Measurements from ENCODE around the gene ADGRD1. TPM values are rescaled to one million over a fixed set of nuclear protein-coding genes. Genes with fewer than 3 reads are reported as not detected.
"Not testable (repeated sequence)": the region's sequence is repeated elsewhere in the genome, so short reads cannot be mapped to it uniquely, and the experiment has no call there.

Gene ADGRD1
- total RNA-seq, 1 experiment from 2014 or later: 0.05 TPM

GRCh38 chr12:130933269-130933995 lies 20.3 kb upstream of the ADGRD1 start:
- DNase-seq (ENCODE audit: low read depth, low spot score): peak; percentile 63
- in situ Hi-C loops (cut with HindIII; ENCODE audit: low pct_unique_long_range_greater_than_20kb, low sequenced_read_pairs): no loop called here

GRCh38 chr12:130934753-130935152 lies 19.0 kb upstream of the ADGRD1 start:
- DNase-seq (ENCODE audit: low read depth, low spot score): no peak
- in situ Hi-C loops (cut with HindIII; ENCODE audit: low pct_unique_long_range_greater_than_20kb, low sequenced_read_pairs): no loop called here

- in situ Hi-C loops (cut with HindIII; ENCODE audit: low pct_unique_long_range_greater_than_20kb, low sequenced_read_pairs): no loop called here
- no peak for DNase-seq (ENCODE audit: low read depth, low spot score)
These were observed 17.1 kb upstream of the ADGRD1 start for GRCh38 chr12:130936561-130936960.

GRCh38 chr12:130937063-130937462 lies 16.6 kb upstream of the ADGRD1 start:
- in situ Hi-C loops (cut with HindIII; ENCODE audit: low pct_unique_long_range_greater_than_20kb, low sequenced_read_pairs): no loop called here

GRCh38 chr12:130937546-130937945 lies 16.2 kb upstream of the ADGRD1 start:
- DNase-seq (ENCODE audit: low read depth, low spot score); in situ Hi-C loops (cut with HindIII; ENCODE audit: low pct_unique_long_range_greater_than_20kb, low sequenced_read_pairs): not testable (repeated sequence)

More at GRCh38 chr12:130937063-130937462, 16.6 kb upstream of the ADGRD1 start:
- no peak for DNase-seq (ENCODE audit: low read depth, low spot score)

- in situ Hi-C loops (cut with HindIII; ENCODE audit: low pct_unique_long_range_greater_than_20kb, low sequenced_read_pairs): no loop called here
- DNase-seq (ENCODE audit: low read depth, low spot score): no peak
These were observed 15.5 kb upstream of the ADGRD1 start for GRCh38 chr12:130938186-130938585.

GRCh38 chr12:130944878-130945277 lies 8.8 kb upstream of the ADGRD1 start:
- in situ Hi-C loops (cut with HindIII; ENCODE audit: low pct_unique_long_range_greater_than_20kb, low sequenced_read_pairs): no loop called here
- DNase-seq (ENCODE audit: low read depth, low spot score): no peak

GRCh38 chr12:130945786-130946492 lies 7.8 kb upstream of the ADGRD1 start:
- in situ Hi-C loops (cut with HindIII; ENCODE audit: low pct_unique_long_range_greater_than_20kb, low sequenced_read_pairs): no loop called here
- DNase-seq (ENCODE audit: low read depth, low spot score): no peak

GRCh38 chr12:130947028-130947613 lies 6.6 kb upstream of the ADGRD1 start:
- in situ Hi-C loops (cut with HindIII; ENCODE audit: low pct_unique_long_range_greater_than_20kb, low sequenced_read_pairs): no loop called here
- peak; percentile 14 for DNase-seq (ENCODE audit: low read depth, low spot score)

- no peak for DNase-seq (ENCODE audit: low read depth, low spot score)
- in situ Hi-C loops (cut with HindIII; ENCODE audit: low pct_unique_long_range_greater_than_20kb, low sequenced_read_pairs): no loop called here
These were observed 5.6 kb upstream of the ADGRD1 start for GRCh38 chr12:130948136-130948535.

- in situ Hi-C loops (cut with HindIII; ENCODE audit: low pct_unique_long_range_greater_than_20kb, low sequenced_read_pairs): no loop called here
- no peak for DNase-seq (ENCODE audit: low read depth, low spot score)
These were observed 5.0 kb upstream of the ADGRD1 start for GRCh38 chr12:130948751-130949150.

- DNase-seq (ENCODE audit: low read depth, low spot score): no peak
- in situ Hi-C loops (cut with HindIII; ENCODE audit: low pct_unique_long_range_greater_than_20kb, low sequenced_read_pairs): no loop called here
These were observed 3.9 kb upstream of the ADGRD1 start for GRCh38 chr12:130949806-130950205.

GRCh38 chr12:130951636-130952035 lies 2.1 kb upstream of the ADGRD1 start:
- no peak for DNase-seq (ENCODE audit: low read depth, low spot score)
- in situ Hi-C loops (cut with HindIII; ENCODE audit: low pct_unique_long_range_greater_than_20kb, low sequenced_read_pairs): no loop called here

- no peak for DNase-seq (ENCODE audit: low read depth, low spot score)
- in situ Hi-C loops (cut with HindIII; ENCODE audit: low pct_unique_long_range_greater_than_20kb, low sequenced_read_pairs): no loop called here
These were observed 1.3 kb upstream of the ADGRD1 start for GRCh38 chr12:130952171-130952954.

GRCh38 chr12:130954544-130954831 lies 781 bp downstream of the ADGRD1 start:
- in situ Hi-C loops (cut with HindIII; ENCODE audit: low pct_unique_long_range_greater_than_20kb, low sequenced_read_pairs): no loop called here
- no peak for DNase-seq (ENCODE audit: low read depth, low spot score)

- in situ Hi-C loops (cut with HindIII; ENCODE audit: low pct_unique_long_range_greater_than_20kb, low sequenced_read_pairs): no loop called here
- no peak for DNase-seq (ENCODE audit: low read depth, low spot score)
These were observed 1.6 kb downstream of the ADGRD1 start for GRCh38 chr12:130955238-130955816.

GRCh38 chr12:130956009-130956408 lies 2.3 kb downstream of the ADGRD1 start:
- no peak for DNase-seq (ENCODE audit: low read depth, low spot score)
- in situ Hi-C loops (cut with HindIII; ENCODE audit: low pct_unique_long_range_greater_than_20kb, low sequenced_read_pairs): no loop called here
